ENCODE results near the gene SH3PXD2A. TPM values are rescaled to one million over a fixed set of nuclear protein-coding genes. Genes with fewer than 3 reads are reported as not detected.

Gene SH3PXD2A
- total RNA-seq, 1 experiment from 2014 or later = 9.7 TPM

- DNase-seq (ENCODE audit: low read depth) = no peak
Measured at GRCh38 chr10:103834436-103835095, 20.8 kb downstream of the SH3PXD2A start.

- DNase-seq (ENCODE audit: low read depth) = no peak
Measured at GRCh38 chr10:103833731-103834365, 21.5 kb downstream of the SH3PXD2A start.

GRCh38 chr10:103832806-103833205, 22.6 kb downstream of the SH3PXD2A start:
- DNase-seq (ENCODE audit: low read depth) = no peak

GRCh38 chr10:103829838-103830465, 25.4 kb downstream of the SH3PXD2A start:
- DNase-seq (ENCODE audit: low read depth) = no peak

- no peak for DNase-seq (ENCODE audit: low read depth)
Measured at GRCh38 chr10:103829278-103829677, 26.1 kb downstream of the SH3PXD2A start.

- peak; percentile 36 for DNase-seq (ENCODE audit: low read depth)
Measured at GRCh38 chr10:103828587-103829197, 26.7 kb downstream of the SH3PXD2A start.

GRCh38 chr10:103828107-103828506, 27.3 kb downstream of the SH3PXD2A start:
- peak; percentile 36 for DNase-seq (ENCODE audit: low read depth)

- DNase-seq (ENCODE audit: low read depth) = peak; percentile 42
Measured at GRCh38 chr10:103826885-103827284, 28.5 kb downstream of the SH3PXD2A start.

- DNase-seq (ENCODE audit: low read depth) = no peak
Measured at GRCh38 chr10:103824281-103824680, 31.1 kb downstream of the SH3PXD2A start.

GRCh38 chr10:103823706-103824272, 31.6 kb downstream of the SH3PXD2A start:
- DNase-seq (ENCODE audit: low read depth) = no peak

GRCh38 chr10:103822800-103823199, 32.6 kb downstream of the SH3PXD2A start:
- DNase-seq (ENCODE audit: low read depth) = no peak

- no peak for DNase-seq (ENCODE audit: low read depth)
Measured at GRCh38 chr10:103822107-103822716, 33.2 kb downstream of the SH3PXD2A start.

- no peak for DNase-seq (ENCODE audit: low read depth)
Measured at GRCh38 chr10:103820101-103821062, 35.0 kb downstream of the SH3PXD2A start.

GRCh38 chr10:103819493-103819892, 35.9 kb downstream of the SH3PXD2A start:
- no peak for DNase-seq (ENCODE audit: low read depth)

GRCh38 chr10:103818765-103819374, 36.5 kb downstream of the SH3PXD2A start:
- no peak for DNase-seq (ENCODE audit: low read depth)

- no peak for DNase-seq (ENCODE audit: low read depth)
Measured at GRCh38 chr10:103818105-103818504, 37.3 kb downstream of the SH3PXD2A start.

- peak; percentile 41 for DNase-seq (ENCODE audit: low read depth)
Measured at GRCh38 chr10:103816431-103816830, 38.9 kb downstream of the SH3PXD2A start.

GRCh38 chr10:103814626-103815370, 40.6 kb downstream of the SH3PXD2A start:
- DNase-seq (ENCODE audit: low read depth) = peak; percentile 27

- no peak for DNase-seq (ENCODE audit: low read depth)
Measured at GRCh38 chr10:103814105-103814504, 41.3 kb downstream of the SH3PXD2A start.
